Fibroblast of mammary gland (primary cell): Measurements from ENCODE around the gene ACKR3.

ENCODE experiments used
- DNase-seq: peaks from one replicate; pipeline ENCODE4 v3.0.0-alpha.2; 2010; ENCODE audit warnings: low read depth
- H3K4me3 ChIP-seq: 2 replicates; pipeline ENCODE4 v1.5.1; 2011; ENCODE audit warnings: low read depth, mild to moderate bottlenecking, low read length, moderate library complexity; ENCODE audit not compliant: control insufficient read depth
- TF ChIP-seq, protein P1 (sequence below): conservative IDR thresholded peaks from 2 replicates; pipeline ENCODE4 v1.5.1; 2011; ENCODE audit warnings: low read depth, low read length, inconsistent platforms; ENCODE audit not compliant: control insufficient read depth, insufficient read depth

The ACKR3 gene

DNA sequence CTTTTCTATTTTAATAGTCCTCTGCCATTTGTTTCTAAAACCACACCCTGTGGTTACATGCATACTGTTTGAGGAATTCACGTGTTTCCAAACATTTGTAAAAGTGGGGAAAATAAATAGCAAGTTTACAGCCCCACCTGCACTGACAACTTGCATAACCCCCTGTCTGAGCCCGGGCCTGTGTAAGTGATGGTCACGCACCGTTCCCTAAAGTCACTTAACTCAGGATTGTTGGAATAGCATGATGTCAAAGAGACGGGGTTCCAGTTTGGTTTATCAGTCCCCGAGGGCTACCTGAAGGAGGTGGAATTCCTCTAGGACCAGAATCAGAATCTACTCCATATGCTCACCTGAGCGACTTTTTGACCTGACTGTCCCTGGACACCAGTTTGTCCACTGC, 30.5 kb downstream of the ACKR3 start:
- DNase-seq = no peak
- H3K4me3 ChIP-seq = no peak overlapping the region

DNA sequence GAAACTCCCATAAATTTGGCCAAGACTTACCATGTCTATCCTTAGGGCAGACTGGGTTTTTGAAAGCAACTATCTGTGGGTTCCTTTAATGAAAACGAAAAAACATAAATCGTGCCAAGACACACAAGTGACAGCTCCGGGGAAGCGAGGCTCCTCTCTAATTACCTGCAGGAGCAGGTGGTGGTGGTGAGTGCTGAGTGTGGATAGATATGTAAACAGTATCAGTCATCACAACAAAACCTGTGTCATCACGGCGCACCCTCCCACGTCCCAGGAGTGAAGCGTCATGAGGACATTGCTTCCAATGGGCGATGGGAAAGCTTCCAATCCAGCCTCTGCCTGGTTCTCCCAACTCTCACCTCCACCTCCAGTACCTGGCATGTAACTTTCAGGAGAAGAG, 31.3 kb downstream of the ACKR3 start:
- DNase-seq = no peak
- TF ChIP-seq, protein P1, sequence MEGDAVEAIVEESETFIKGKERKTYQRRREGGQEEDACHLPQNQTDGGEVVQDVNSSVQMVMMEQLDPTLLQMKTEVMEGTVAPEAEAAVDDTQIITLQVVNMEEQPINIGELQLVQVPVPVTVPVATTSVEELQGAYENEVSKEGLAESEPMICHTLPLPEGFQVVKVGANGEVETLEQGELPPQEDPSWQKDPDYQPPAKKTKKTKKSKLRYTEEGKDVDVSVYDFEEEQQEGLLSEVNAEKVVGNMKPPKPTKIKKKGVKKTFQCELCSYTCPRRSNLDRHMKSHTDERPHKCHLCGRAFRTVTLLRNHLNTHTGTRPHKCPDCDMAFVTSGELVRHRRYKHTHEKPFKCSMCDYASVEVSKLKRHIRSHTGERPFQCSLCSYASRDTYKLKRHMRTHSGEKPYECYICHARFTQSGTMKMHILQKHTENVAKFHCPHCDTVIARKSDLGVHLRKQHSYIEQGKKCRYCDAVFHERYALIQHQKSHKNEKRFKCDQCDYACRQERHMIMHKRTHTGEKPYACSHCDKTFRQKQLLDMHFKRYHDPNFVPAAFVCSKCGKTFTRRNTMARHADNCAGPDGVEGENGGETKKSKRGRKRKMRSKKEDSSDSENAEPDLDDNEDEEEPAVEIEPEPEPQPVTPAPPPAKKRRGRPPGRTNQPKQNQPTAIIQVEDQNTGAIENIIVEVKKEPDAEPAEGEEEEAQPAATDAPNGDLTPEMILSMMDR = no peak
- no peak overlapping the region for H3K4me3 ChIP-seq

More for the DNA sequence above, 30.5 kb downstream of the ACKR3 start:
- TF ChIP-seq, protein P1 = no peak

DNA sequence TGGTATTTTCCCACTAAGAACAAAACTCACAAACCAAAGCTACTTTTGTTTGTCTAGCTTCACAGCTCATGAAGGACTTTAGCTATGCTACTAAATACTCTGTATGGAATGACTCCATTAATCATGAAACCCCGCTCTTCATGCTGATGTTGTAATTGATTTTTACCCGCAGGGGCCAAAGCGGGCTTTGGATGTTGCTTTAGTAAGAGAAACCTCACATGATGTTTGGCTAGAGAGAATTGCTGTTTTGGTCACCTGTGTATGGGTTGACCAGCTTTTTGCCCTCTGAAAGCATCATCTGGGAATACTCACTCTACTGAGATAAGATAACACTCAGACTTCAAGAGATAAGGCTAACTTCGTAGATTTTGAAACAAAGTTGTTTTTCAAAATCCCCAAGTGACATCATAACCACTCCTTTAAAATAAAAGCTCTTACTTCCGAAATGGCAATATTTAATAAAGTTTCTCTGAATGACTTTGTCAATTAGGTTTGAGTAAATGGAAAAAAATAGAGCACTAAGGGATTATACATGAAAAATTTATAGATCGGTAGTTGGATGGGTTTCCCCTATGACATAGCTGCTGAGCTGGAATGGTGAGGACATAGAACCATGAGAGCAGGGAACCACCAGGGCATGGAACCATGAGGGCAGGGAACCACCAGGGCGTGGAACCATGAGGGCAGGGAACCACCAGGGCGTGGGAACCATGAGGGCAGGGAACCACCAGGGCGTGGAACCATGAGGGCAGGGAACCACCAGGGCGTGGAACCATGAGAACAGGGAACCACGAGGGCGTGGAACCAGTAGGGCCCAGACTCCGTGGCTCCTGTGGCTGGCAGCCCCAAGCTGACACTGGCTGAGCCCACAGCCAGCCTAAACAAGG, 31.9 kb downstream of the ACKR3 start:
- no peak overlapping the region for H3K4me3 ChIP-seq
- DNase-seq = no peak
- TF ChIP-seq, protein P1 = no peak

DNA sequence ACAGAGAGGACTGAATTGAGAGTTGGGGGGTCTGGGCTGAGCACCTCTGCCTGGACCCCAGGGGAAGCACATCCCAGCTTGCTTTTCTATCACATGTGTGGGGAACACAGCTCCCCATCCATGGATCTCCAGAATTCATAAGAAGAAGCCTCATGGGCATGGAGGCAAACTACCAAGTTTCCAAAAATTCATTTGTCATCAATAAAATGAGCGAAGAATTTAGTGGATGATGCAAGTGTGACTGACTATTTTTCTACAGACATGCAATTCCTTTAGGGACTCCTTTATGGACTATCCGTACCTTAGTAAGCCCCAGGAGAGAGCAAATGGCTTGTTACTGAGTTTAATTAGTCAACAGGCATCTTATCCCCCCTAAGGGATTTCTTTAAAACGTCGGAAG, 33.1 kb downstream of the ACKR3 start:
- no peak overlapping the region for H3K4me3 ChIP-seq
- no peak for DNase-seq
- TF ChIP-seq, protein P1 = no peak

DNA sequence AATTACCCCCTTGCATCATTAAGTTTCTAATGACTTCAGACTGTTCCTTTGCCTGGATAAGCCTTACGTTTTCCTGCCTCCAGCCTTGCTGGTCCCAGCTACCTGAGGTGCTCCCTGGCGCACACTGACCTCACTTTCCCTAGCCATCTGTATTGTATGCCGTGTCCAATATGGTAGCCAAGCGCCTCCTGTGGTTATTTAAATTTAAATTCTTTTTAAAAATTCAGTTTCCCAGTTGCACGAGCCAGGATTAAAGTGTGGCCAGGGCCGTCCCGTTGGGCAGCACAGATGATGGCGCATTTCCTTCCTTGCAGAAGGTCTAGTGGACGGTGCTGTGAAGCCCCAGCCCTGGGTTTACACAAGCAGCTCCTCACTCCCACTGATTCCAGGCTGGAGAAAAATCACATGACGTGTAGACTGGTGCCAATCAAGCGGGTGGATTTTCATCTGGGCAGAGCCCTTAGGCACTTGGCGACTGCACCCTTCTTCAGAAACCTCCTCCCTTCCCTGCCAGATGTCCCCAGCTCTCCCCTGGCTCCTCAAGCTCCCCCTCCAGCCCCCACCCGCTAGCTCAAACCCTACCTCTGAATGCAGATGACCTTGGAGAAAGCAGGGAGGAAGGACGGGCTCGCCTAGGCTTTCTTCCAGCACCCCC, 33.9 kb downstream of the ACKR3 start:
- no peak overlapping the region for H3K4me3 ChIP-seq
- DNase-seq = no peak
- TF ChIP-seq, protein P1 = no peak

DNA sequence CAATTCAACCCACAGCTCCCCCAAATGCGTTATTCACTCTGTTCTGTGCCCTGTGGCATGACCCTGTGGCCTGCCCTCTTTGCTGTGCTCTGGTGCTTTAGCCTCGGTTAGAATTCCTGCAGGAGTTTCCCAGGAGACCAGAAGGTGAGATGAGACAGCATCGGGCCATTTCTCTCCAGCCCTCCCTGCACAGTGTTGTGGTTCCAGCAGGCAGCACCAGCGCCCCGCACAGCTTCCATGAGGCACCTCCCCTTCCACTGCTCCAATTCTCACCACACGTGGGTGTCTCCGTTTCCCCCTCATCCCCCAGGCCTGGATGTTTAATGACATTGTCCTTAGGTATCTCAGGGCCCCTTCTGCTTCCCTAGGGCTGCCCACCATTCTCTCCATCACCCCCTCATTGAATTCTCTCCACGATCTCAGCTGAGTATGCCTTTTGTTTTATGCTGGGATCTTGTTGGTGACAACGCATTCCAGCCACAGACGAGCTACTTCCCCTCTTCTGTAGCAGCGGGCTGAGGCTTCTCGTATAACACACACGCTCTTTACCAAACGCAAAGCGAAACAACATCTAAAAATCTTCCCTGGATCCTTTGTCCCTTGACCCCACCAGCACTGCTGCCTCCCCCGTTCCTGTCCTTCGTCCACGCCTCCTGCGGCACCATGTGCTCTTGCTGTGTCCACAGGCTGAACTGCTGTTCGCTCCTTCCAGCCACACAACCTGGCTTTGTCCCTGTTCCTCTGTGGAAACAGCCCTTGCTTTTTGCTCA, 35.1 kb downstream of the ACKR3 start:
- TF ChIP-seq, protein P1 = no peak
- DNase-seq = no peak
- no peak overlapping the region for H3K4me3 ChIP-seq
